NCI-H146 treated with DMSO at 0.1 percent for 48 hours (cell line): Measurements from ENCODE around the gene TCF4.

Source experiments
- DNase-seq: peaks from one replicate; lab custom pipeline; 2025; ENCODE audit not compliant: unreplicated experiment; lab: John Stamatoyannopoulos, UW

TCF4 gene

DNA sequence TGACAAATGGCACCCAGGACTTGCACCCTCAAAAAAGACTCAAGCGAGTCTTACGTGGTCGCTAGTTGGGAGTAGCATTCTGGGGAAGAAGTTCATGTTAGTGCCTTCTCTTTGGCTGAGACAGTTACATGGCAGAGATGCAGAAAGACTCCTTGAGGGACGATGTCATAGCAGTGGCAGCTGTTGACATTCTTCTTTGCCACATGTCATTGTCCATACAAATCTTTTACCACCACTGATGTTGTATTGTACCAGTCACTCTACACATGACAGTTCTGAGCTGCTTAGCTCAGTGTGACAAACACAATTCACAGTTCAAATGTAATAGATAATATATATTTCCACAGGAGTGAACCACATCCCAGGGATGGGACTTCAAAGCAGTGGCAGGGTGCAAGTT is 197.1 kb downstream of the TCF4 start:
- no peak for DNase-seq

DNA sequence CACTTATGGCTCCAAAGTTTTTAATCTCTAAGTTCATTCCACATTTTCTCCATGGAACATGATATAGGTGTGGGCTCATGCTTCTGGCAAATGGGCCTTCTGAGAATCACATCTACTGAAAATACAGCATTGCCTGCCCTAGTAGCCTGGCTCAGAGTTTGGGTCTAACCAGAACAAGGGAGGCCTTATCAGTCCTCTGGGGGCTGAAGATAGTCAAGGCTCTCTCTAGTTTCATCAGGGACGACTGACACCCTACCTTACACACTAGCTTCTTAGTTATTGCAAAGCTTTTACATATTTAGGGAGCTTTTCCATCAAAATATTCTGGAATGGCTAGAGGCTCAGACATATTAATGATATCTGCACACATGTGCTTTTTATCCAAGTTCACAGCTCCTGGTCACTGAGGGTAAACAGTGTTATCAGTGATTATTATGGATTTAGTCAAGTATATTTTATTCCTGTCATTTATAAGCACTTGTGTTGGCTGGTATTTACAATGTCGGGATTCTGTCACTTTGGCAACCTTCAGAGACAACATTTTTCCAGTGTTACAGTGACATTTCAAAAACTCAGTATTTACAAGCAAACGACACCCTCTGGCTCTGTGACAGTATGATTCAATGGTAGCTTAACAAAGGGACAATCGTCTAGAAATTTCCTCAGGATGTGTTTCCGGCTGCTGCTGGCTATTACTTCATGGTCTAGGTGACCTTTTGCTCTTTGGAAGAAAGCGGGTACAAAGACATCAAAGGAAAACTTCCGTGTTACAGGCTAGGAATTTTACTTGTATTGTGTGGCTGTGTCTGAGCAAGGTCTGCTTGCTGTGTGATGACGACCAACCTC is 200.6 kb downstream of the TCF4 start:
- no peak for DNase-seq

DNA sequence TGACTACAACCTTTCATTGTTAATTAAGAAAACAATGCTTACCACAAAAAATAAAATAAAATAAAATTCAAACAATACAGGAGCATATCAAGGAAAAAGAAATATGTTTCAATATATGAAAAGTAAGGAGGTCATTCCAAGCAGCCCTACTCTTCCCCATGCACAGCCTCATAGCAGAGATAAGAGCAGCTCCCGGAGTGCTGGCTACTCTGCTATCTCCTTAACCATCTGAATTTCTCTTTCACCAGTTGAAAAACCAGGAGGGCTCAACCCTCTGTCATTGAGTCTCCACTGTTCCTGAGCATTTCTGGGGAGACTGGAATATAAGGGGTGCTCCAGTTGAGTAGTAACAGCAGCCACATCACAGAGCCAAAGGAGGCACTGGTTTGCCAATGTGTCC is 201.4 kb downstream of the TCF4 start:
- no peak for DNase-seq

DNA sequence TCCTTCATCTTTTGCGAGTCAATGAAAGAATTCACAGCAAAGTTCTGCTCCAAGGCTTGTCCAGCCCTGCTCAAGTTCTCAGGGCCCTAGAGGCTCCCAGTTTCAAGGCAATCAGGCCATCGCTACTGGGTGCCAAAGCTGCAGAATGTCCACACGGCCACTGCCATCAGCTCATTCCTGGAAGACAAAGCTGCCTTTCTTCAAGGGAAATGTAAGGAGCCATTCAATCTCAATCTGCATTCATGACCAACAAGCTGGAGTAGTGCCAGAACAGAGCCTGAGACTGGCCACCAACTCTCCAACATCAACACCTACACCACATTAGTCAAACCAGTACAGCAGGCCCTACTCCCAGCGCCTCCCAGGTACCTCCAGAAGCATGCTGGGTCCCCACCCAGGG is 202.2 kb downstream of the TCF4 start:
- no peak for DNase-seq

DNA sequence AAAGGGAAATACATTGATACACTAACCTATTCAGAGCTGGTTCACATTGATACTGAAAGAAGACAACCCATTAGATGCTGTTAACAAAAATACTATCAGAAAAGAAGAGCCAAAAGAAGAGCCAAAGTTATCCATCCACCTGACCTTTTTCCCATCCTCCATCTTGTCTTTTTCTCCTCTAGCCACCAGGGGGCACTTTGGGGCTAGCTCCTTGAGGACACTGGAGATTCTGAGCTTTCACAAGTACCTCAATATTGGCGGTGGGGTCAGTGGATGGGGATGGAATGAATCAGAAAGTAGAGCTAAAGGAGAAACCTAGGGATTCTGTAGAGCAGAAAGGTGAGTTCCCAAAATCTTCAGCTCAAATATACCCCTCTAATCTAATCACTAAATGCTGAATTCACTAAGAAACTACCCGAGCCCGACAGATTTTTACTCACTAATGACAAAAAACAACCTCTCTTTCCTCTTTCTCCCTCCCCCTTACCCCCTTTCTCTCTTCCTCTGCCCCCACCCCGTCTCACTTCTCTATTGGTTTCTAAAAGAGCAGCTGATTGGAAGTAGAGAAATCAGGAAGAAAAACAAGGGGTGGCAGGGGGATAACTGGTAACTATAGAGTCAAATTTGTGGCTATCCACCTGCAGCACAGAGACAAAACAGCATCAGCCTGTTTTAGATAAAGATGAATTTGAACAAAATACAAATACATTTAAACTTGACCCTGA is 203.3 kb downstream of the TCF4 start:
- DNase-seq: peak; percentile 64

DNA sequence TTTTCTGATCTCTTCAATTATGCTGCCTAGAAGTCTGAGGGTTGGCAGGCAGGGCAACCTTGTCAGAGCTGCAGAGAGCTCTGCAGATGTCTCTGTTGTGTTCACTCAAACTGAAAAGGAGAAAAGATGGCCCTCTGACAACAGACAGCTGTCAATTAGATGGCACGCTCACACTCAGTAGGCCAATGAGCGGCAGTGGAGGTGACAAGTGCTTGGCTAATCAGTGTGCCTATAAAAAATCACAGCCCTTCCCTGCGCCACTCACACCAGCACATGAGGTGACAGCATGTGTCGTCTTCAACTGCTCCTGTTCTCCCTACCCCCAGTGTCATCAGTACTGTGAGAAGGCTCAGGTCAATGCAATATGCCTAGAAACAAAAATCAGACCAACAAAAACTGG is 203.9 kb downstream of the TCF4 start:
- DNase-seq: no peak

DNA sequence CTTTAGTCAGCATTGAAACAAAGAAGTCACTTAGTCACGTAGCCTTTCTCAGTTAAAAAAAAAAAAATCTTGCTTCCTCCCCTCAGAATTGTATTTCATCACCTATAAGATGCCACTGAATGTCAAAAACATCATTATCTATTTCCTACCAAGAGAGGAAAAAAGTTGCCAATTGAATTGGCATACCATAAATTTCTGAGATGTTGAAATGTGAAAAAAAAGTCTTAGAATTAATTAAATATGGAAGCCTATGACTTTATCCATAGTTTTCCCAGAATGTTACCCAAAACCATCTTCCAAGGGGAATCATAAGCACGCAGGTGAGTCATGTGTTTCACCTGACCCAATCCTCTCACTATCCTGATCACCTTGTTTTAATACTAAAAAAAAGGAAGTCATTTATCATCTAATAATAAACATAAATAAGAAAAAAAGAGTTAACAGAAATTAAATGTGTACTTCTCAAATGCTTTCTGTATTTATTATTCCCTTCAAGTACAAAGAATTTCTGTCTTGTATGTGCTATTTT is 205.7 kb downstream of the TCF4 start:
- no peak for DNase-seq

DNA sequence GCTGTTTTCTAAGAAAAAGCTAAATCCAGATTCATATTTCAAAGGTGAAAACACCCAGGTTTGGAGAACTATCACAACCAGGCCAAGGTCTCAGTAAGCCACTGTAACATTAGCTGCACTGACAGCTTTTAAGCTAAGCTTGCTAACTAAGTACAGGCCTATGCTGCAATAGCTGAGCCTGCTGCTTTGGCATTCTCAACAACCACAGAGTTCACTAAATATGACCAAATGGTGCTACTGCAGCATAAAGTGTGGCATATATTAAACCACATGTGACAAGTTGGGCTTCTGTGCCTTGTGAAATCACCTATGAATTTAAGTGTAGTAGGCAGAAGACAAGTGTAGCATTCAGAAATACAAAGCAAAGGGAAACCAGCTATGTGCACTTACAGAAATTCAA is 206.7 kb downstream of the TCF4 start:
- DNase-seq: no peak

DNA sequence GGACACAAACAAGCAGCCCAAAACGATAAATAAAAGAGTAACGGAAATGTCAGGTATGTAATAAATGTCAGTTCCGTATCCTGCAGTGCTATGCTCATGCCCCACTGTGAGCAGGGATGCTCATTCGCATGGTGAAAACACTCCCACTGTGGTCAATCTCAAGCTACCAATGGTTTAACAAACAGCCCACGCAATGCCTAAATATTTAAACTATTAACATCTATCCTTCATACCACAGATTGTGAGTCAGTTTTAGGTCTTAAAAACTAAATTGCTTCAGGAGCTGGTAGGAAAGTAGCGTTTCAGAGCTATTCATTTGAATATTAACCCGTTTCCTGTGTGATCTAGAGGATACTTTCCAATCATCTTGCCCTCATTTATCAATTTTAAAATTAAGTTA is 207.4 kb downstream of the TCF4 start:
- no peak for DNase-seq

DNA sequence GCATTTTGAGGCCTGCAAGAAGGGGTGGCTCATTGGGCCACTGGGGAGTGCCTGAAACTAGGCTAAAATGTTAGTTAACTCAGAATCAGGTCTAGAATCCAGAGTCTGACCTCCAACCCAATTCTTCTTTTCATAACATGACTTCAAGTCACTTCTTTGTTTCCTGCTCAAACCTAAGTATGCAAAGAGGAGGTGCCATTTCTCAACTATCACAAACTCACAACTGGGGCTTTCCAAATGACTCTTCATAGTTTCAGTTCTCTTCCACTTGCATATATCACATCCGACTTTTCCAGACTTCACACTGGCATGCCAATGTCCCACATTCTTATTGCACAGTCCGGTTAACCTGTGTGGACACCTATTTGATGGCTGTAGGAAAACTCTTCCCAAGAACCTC is 211.6 kb downstream of the TCF4 start:
- DNase-seq: no peak

DNA sequence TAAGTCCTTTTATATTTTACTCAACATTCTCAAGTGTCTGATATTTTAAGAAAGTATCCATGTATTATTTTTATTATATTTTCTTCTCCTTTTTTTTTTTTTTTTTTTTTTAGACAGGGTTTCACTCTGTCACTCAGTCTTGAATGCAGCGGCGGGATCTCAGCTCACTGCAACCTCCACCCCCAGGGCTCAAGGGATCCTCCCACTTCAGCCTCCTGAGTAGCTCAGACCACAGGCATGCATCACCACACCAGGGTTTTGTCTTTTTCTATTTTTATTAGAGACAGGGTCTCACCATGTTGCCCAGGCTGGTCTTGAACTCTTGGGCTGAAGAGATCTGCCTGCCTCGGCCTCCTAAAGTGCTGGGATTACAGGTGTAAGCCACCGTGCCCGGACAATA is 212.1 kb downstream of the TCF4 start:
- no peak for DNase-seq

DNA sequence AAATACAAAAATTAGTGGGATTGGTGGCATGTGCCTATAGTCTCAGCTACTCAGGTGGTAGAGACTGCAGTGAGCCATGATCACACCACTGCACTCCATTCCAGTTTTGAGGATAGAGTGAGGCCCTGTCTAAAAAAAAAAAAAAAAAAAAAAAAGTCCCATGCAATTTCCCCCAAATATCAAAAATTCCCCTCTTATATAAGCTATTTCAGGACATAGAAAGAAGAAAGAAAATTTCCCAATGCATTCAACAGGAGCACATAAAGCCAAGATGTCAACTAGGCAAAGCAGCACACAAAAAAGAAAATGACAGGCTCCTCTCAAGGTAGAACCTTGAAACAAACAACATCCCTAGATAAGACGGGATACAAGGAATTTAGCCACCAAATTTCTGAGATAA is 213.3 kb downstream of the TCF4 start:
- no peak for DNase-seq

DNA sequence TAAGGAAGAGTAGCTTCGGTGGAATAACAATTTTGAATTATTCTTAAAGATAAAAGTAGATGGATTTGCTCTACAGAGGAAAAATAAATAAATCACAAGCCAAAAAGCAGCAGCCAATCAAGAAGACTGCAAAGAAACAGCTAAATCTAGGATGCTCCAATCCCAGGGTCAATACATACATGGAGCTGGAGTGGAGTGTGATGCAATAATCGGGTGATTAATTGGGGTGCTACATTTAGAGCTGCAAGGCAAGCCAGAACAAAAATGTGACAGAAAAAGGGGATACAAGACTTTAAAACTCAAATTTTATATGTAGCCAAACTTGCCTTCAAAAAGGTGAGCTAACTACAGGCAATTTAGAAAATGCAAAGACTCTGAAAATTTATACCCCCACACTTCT is 215.8 kb downstream of the TCF4 start:
- no peak for DNase-seq

DNA sequence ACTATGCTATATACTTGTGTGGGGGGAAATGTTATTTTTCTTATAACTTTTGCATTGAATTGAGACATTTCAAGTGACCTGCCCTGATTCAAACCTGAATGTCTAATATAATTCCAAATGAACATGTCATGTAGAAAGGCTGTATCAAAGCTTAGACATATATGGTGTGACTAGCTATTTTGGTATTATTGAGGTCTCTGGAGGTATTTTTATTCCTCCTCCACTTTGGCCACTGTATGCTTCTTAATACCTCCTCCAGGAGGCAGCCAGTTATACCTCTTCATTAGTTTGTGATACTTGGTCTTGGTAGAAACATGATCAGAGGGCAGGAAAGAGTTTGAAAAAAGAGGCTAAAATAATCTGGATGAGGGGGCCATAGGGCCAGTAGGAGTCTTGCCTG is 217.1 kb downstream of the TCF4 start:
- no peak for DNase-seq

DNA sequence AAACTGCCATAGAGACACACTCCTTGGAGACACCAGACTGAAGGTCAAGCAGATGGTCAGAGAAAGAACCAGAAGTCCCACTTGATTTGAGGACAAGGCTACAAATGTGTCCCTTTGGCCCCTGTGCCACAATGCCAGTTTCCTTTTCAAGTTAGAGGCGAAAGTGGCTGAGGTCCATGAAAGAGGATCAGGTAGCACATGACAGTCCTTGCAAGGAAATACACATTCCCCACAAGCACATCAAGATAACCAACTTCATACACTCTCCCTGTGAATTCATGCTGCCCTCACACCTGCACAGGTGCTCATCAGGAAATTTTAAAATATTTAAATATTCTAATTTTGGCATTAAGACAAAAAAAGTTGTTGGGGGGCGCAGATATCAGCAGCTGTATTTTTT is 218.6 kb downstream of the TCF4 start:
- DNase-seq: no peak

DNA sequence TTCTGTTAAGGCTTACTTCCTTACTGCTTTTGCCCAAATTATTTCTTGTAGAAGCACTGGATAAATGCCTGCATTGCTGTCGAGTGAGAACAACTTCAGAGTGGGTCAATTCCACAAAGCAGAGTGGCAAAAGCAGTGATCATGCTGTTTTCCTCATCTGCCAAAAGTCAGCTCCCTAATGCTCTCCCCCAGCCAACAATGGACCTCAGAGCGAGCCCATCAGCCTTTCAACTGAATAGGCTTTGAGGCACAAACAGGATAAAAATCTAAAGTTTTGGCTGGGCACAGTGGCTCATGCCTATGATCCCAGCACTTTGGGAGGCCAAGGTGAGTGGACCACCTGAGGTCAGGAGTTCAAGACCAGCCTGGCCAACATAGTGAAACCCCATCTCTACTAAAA is 222.7 kb downstream of the TCF4 start:
- DNase-seq: no peak

DNA sequence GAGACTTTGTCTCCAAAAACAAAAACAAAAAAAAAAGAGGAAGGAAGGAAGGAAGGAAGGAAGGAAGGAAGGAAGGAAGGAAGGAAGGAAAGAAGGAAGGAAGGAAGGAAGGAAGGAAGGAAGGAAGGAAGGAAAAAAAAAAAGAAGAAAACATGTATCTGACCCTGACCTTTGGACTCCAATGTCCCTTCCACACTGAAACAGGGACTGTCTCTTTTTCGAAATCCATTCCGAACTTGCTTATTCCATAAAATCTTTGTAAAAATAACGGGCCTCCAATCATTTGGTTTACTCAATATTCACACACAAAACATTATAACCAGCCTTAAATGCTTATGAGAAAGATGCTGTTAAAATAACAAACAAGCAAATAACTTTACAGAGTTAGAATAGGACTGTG is 225.7 kb downstream of the TCF4 start:
- DNase-seq: no peak

DNA sequence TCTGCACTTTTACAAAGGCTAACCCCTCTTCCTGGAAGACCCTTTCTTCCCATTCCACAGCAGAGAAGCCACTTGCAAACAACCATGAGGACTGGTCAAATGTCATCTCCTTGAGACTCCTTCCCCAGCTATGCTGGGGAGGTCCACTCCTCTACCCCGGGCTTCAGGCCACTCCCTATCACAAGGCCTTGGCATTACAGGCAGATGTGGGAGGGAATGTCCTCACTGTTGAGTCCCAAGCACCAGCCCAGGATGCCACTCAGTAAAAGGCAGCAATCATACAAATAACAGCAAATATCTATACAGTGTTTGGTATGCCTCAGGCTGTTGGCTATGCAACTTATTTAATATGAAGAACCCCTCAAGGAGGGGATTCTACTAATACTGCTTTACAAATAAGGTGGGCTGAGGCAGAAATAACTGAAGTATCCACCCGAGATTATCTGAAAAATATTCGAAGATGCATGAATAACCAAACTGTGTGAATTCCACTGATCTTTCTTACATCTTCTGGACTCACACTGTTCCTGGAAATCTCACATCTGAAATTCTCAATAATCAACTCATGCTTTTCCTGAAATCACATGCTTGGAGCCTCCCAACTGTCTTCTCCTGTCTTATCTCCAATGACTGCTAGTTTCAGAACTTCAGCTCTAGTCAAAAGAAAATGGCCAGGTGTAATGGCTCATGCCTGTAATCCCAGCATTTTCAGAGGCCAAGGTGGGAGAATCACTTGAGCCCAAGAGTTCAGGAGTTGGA is 226.3 kb downstream of the TCF4 start:
- no peak for DNase-seq

DNA sequence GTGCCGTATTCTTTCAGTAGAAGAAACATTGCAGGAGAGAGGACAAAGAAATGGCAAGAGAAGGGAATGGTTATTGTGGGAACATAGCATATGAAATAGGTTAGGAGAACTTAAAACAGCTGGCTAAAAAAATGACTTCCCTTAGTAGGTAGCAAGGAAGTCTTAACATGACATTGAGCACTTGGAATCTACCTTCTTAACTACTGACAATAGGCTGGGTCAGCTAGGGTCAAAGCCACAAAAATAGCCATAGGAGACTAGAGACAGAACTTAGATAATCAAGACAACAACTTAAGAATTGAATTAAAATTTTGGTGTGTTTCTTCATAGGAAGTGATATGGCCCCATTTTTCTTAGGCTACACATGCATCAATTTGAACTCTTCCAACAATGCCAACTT is 227.9 kb downstream of the TCF4 start:
- no peak for DNase-seq

DNA sequence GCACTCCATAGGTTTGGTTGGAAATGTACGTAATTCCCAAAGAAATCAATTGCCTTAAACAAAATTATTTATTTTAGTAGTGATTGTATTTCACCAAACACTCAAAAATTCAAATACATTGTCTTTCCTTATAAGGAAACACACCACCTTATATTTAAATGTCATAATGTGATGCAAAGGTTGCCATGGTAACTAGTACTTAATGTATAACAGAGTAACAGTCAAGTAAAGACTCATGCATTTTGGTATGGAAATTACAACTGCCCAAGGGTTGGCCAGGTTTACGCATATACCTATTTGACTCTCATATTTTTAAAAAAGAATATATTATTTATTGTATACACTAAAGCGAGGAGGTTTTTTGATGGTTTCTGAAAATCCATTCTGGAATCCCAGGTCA is 231.2 kb downstream of the TCF4 start:
- no peak for DNase-seq

DNA sequence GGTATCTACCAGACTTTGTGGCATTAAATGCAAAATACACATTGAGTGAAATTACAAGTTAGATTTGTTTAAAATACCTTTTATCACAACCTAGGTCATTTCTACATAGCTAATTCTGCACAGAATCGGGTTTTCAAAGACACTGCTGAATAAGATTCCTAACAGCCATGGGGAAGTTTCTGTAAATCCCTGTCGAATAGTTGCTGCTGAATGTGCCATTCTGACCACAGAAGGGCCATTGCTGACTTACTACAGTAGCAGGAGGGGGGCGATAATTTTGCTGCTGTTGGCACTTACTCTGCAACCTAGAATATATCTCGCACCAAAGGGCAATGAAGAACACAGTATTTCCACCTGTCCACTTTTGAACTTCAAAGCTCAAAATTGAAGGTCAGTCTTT is 232.8 kb downstream of the TCF4 start:
- DNase-seq: no peak

DNA sequence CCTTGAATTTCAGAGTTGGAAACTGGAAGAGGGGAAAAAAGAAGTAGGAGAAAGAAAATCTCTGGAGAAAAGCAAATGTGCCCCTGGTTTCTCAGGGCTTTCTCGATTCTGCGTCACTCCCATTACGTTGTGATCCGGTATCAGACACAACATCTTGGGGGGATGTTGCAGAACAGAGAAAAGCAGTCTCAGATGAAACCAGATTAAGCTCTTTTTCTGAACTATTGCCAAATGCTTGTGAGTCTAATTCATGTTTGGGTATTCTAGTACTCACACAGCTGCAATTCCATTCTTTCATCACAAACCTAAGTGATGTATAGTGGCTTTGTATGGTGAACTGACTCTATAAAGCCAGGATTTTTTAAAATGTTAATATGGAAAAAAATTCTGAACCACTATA is 233.2 kb downstream of the TCF4 start:
- DNase-seq: no peak
